ENCODE results near the gene ENDOV.

DNA sequence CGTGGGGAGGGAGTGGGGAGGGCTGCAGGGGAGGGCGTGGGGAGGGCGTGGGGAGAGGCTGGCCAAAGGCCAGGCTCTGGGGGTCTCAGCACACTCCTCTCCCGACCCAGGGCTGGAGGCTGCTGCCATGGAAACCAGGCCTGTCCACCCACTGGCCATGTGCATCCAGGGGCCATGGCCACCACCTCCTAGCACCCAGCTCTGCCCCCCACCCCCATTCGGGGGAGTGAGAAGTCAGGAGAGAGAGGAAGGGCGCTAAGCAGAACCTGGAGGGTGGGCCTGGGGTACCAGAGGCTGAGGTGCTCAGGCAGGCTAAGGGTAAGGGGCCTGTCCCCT is 29.6 kb downstream of the ENDOV start:
- TF ChIP-seq CTCF (optimal IDR thresholded peaks at IDR 0.05 in 1 of 3, IDR thresholded peaks at IDR 0.05 in 1 of 3, conservative IDR thresholded peaks at IDR 0.05 in 1 of 3; ENCODE audit: extremely low read depth in 1 of 3, insufficient read depth in 2 of 3, low read length in 3 of 3) (no peak), EZH2 (IDR thresholded peaks at IDR 0.05; ENCODE audit: low read length) (no peak)
